ENCODE measurements around the gene COL4A6.

COL4A6 gene

GRCh38 chrX:108203540-108203939 lies 234.7 kb downstream of the COL4A6 start:
- TF ChIP-seq CTCF (IDR thresholded peaks at IDR 0.05; ENCODE audit: control insufficient read depth, insufficient read depth, low read depth, low read length, missing control alignments), result no peak

GRCh38 chrX:108199691-108200090 lies 238.5 kb downstream of the COL4A6 start:
- DNase-seq (ENCODE audit: low read depth), result no peak
- TF ChIP-seq CTCF (IDR thresholded peaks at IDR 0.05; ENCODE audit: control insufficient read depth, insufficient read depth, low read depth, low read length, missing control alignments), result peak; percentile 53

More at GRCh38 chrX:108203540-108203939, 234.7 kb downstream of the COL4A6 start:
- no peak for DNase-seq (ENCODE audit: low read depth)
- H3K4me3 ChIP-seq (ENCODE audit: control insufficient read depth, low read depth, low read length), result no peak overlapping the region

GRCh38 chrX:108199041-108199440 lies 239.2 kb downstream of the COL4A6 start:
- no peak overlapping the region for H3K4me3 ChIP-seq (ENCODE audit: control insufficient read depth, low read depth, low read length)
- DNase-seq (ENCODE audit: low read depth), result no peak
- no peak for TF ChIP-seq CTCF (IDR thresholded peaks at IDR 0.05; ENCODE audit: control insufficient read depth, insufficient read depth, low read depth, low read length, missing control alignments)

More at GRCh38 chrX:108199691-108200090, 238.5 kb downstream of the COL4A6 start:
- no peak overlapping the region for H3K4me3 ChIP-seq (ENCODE audit: control insufficient read depth, low read depth, low read length)

GRCh38 chrX:108198420-108198819 lies 239.8 kb downstream of the COL4A6 start:
- no peak overlapping the region for H3K4me3 ChIP-seq (ENCODE audit: control insufficient read depth, low read depth, low read length)
- TF ChIP-seq CTCF (IDR thresholded peaks at IDR 0.05; ENCODE audit: control insufficient read depth, insufficient read depth, low read depth, low read length, missing control alignments), result no peak
- DNase-seq (ENCODE audit: low read depth), result no peak

GRCh38 chrX:108186811-108187210 lies 251.4 kb downstream of the COL4A6 start:
- DNase-seq (ENCODE audit: low read depth), result no peak
- no peak for TF ChIP-seq CTCF (IDR thresholded peaks at IDR 0.05; ENCODE audit: control insufficient read depth, insufficient read depth, low read depth, low read length, missing control alignments)
- H3K4me3 ChIP-seq (ENCODE audit: control insufficient read depth, low read depth, low read length), result no peak overlapping the region

GRCh38 chrX:108178143-108178498 lies 260.1 kb downstream of the COL4A6 start:
- no peak overlapping the region for H3K4me3 ChIP-seq (ENCODE audit: control insufficient read depth, low read depth, low read length)
- no peak for TF ChIP-seq CTCF (IDR thresholded peaks at IDR 0.05; ENCODE audit: control insufficient read depth, insufficient read depth, low read depth, low read length, missing control alignments)
- no peak for DNase-seq (ENCODE audit: low read depth)
